Measurements from ENCODE around the gene REM2.
A peak's percentile ranks its signal among the peaks of the same experiment; 100 is the strongest.
"Not testable (repeated sequence)": the region's sequence is repeated elsewhere in the genome, so short reads cannot be mapped to it uniquely, and the experiment has no call there.

Gene REM2

GRCh38 chr14:22896356-22896755, 13.3 kb downstream of the REM2 start:
- FAIRE-seq = no peak
- no peak for DNase-seq (ENCODE audit: low spot score)

GRCh38 chr14:22896760-22897159, 13.7 kb downstream of the REM2 start:
- no peak for DNase-seq (ENCODE audit: low spot score)
- FAIRE-seq = no peak

DNA sequence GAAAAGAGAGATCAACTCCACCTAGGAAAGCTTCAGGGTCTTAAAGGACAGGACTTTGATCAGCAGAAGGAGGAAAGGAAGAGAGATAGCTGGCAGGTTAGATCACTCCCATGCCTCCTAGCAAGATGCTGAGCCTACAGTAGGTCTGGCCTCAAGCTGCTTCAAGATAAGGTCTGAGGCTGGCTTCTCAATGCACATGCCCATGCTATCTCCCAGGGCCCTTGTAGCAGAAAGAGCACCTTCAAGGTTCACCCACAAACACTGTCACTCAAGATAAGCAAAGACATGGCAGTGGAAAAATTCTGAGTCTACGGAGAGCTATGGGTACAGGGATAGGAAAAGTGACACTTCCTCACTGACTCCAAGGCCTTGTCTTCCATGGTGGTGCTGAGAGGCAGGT, 14.3 kb downstream of the REM2 start:
- DNase-seq (ENCODE audit: low spot score) (no peak), FAIRE-seq (no peak)

DNA sequence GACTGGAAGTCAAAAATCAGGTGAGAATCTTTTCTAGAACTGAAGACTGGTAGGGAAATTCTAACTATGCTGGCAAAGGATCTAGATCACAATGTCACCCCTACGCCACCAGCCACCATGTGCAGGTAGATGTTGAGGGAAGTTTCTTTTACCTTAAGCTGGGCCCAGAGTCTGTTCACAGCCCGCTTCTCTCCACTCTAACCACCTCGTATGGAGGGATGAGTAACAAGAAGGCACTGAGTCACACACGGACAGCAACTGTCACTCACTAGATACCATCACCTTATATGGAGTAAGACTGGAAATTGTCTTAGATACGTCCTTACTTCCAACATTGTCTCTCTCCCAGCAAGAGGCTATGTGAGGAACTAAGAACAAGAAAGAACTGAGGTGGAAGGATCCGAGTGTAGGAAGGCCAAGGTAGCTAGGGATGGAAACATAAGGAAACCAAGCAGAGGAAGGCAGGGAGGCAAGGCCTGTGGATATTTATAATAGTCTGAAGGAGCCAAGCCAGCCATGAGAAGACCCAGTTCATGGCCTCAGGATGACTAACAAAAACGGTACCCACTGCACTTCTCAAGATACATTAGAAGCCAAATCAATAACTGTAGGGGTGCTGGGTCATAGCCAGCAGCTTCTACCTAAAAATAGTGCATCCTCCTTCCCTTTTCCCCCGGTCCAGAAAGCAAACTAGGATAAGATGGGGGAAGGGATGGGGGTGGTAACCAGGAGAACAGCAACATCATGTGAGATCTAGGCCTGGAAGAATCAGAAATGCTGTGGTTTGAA, 15.5 kb downstream of the REM2 start:
- peak; percentile 85 for DNase-seq (ENCODE audit: low spot score)
- peak; percentile 35 for FAIRE-seq

- DNase-seq (ENCODE audit: low spot score) (peak; percentile 22), FAIRE-seq (no peak)
These were observed 17.2 kb downstream of the REM2 start for GRCh38 chr14:22900081-22900799.

- no peak for DNase-seq (ENCODE audit: low spot score)
- no peak for FAIRE-seq
These were observed 18.8 kb downstream of the REM2 start for GRCh38 chr14:22901799-22902198.

DNA sequence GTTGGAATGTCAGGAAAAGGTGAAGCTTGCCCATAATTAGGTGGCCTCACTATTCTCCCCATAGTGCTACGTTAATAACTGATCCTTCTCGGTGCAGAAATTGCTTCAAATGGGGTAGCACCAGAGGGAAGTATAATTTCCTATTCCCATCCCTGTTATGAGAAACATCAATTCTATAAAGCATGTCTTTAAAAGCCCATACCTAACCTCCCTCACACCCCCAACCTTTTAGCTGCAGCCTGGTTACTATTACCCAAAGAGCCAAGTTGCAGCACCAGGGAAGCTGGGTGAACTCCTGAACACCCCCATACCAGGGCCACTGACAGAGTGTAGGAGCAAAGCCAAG, 20.7 kb downstream of the REM2 start:
- DNase-seq (ENCODE audit: low spot score) = no peak
- no peak for FAIRE-seq

DNA sequence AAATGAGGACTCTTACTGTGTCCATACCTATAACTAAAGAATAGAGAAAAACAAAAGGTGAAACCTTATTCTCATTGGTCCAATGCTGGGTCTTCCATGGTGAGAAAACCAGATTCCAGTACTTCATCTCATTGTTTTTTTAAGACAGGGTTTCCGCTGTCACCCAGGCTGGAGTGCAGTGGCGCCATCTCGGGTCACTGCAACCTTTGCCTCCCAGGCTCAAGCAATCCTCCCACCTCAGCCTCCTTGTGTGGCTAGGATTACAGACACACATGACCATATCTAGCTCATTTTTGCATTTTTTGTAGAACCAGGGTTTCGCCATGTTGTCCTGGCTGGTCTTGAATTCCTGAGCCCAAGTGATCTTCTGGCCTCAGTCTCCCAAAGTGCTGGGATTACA, 22.6 kb downstream of the REM2 start:
- FAIRE-seq (no peak), DNase-seq (ENCODE audit: low spot score) (no peak)

DNA sequence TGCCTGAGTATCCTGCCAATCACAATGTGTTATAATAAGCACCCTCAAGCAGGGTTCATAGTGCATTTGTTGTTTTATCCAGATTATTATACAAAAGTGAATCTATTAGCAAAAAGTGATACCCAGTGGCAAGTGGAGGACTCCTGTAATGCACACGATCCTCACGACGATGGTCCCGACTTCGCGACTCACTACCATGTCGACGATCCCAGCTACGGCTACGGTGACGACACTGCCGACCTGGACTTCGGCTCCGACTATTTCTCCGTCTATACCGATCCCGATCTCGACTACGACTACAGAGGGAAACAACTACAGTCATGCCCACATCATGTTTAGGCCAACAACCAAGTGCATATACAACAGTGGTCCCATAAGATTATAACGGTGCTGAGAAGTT, 23.1 kb downstream of the REM2 start:
- DNase-seq (ENCODE audit: low spot score) = no peak
- FAIRE-seq = no peak

GRCh38 chr14:22907429-22907828, 24.4 kb downstream of the REM2 start:
- FAIRE-seq (no peak), DNase-seq (ENCODE audit: low spot score) (no peak)

DNA sequence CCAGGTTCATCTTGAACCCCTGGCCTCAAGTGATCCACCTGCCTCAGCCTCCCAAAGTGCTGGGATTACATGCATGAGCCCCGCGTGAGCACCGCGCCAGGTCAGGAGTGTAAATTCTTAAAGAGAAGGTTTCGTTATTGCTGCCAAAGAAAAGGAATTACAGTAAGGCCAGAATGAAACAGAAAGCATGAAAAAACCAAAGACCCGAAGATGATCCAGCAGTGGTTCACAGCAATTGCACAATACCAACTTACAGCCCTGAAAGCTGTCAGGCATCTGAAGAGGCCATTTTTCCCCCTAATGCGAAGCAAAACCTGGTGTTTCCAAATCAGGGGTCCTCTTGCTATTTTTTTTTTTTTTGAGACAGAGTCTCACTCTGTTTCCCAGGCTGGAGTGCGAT, 25.6 kb downstream of the REM2 start:
- FAIRE-seq = no peak
- DNase-seq (ENCODE audit: low spot score) = no peak

GRCh38 chr14:22910916-22911315, 27.9 kb downstream of the REM2 start:
- no peak for FAIRE-seq

DNA sequence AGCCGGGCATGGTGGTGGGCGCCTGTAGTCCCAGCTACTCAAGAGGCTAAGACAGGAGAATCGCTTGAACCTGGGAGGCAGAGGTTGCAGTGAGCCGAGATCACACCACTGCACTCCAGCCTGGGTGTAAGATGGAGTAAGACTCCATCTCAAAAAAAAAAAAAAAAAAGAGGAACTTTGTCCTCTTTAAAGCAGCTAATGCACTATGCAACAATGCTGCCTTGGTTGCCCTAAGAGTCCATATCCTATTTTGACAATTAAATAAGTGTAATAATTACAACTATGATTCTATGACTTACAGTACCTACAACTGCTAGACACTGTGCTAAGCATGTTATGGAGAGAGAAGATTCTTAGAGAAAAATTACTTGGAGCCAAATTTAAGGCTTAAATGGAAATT, 31.8 kb downstream of the REM2 start:
- not testable (repeated sequence) for DNase-seq (ENCODE audit: low spot score); FAIRE-seq

More at GRCh38 chr14:22910916-22911315, 27.9 kb downstream of the REM2 start:
- no peak for DNase-seq (ENCODE audit: low spot score)

DNA sequence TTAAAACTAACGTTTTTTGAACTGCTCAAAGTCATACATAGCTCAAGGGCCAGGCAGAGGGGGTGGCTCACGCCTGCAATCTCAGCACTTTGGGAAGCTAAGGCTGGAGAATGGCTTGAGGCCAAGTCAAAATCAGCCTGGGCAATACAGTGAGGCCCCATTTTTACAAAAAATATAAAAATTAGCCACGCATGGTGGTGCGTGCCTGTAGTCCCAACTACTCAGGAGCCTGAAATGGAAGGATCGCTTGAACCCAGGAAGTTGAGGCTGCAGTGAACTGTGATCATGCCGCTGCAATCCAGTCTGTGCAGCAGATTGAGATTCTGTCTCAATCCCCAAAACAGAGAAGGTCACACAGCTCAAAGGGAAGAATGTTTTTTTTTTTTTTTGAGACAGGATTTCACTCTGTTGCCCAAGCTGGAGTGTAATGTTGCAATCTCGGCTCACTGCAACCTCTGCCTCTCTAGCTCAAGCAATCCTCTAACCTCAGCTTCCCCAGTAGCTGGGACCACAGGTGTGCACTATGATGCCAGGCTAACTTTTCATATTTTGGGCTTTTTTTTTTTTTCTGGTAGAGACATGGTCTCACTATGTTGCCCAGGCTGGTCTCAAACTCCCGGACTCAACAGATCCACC, 33.0 kb downstream of the REM2 start:
- DNase-seq (ENCODE audit: low spot score) = no peak
- no peak for FAIRE-seq

GRCh38 chr14:22918804-22919600, 36.0 kb downstream of the REM2 start, which contains the start of gene RBM23:
TSS of gene RBM23 (minus strand) at chr14:22919149.
- FAIRE-seq = peak; percentile 67

DNA sequence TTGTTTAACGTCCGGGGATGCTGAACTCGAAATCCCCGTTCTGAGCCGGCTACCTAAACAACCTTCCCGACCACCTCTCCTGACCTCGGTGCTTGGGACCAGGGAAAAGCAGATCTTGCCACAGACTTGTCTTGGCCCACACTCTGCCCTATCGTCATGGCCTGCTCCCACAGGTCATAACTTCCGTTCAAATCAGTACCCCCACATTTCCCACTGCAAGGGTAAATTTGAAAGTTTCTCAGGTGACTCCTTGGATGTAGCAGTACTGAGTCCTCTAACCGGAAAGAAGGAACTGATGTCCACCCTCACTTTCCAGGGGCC, 36.5 kb downstream of the REM2 start:
- DNase-seq (ENCODE audit: low spot score) = no peak
- no peak for FAIRE-seq

More at GRCh38 chr14:22918804-22919600, 36.0 kb downstream of the REM2 start, which contains the start of gene RBM23:
- peak; percentile 97 for DNase-seq (ENCODE audit: low spot score)

- no peak for DNase-seq (ENCODE audit: low spot score)
- no peak for FAIRE-seq
These were observed 37.7 kb downstream of the REM2 start for GRCh38 chr14:22920697-22921096.

- FAIRE-seq (no peak), DNase-seq (ENCODE audit: low spot score) (no peak)
These were observed 39.3 kb downstream of the REM2 start for GRCh38 chr14:22922294-22922693.

GRCh38 chr14:22923746-22924145, 40.7 kb downstream of the REM2 start:
- FAIRE-seq (no peak), DNase-seq (ENCODE audit: low spot score) (no peak)

DNA sequence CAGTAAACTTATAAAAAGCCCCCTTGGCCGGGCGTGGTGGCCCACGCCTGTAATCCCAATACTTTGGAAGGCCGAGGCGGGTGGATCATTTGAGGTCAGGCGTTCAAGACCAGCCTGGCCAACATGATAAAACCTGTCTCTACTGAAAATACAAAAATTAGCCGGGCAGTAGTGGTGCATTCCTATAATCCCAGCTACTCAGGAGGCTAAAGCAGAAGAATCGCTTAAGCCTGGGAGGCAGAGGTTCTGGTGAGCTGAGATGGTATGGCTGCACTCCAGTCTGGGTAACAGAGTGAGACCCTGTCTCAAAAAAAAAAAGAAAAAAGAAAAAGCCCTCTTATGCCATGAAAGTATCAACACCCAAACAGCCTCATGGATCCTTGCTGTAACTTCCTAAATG, 42.5 kb downstream of the REM2 start:
- no peak for DNase-seq (ENCODE audit: low spot score)
- FAIRE-seq = no peak

DNA sequence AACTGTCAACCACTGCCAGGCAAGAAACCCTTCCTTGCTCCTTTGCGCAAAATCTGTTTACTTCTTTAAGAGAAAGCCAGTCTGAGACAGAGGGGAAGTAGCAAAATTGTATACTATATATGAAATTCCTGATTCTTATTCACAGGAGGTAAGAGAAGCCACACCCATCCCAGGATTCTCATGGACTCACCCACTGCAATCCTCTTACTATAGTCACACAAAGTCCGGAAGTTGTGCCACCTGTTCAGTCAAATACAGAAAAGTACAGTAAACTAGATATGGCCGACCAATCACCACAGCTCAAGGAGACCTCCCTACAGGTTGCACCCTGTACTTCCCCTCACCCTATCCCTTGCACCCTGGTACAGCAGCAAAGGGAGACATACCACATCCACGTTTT, 43.3 kb downstream of the REM2 start:
- DNase-seq (ENCODE audit: low spot score) (no peak), FAIRE-seq (no peak)
